H54 (cell line): ENCODE measurements around the gene ARID1B.

Source experiments
- DNase-seq: peaks from one replicate; pipeline ENCODE4 v3.0.0; 2011; ENCODE audit warnings: low spot score, mixed read lengths; ENCODE audit not compliant: insufficient read length
- FAIRE-seq: peaks from 3 replicates; lab custom pipeline; 2011; peaks lifted over from hg19 to GRCh38; lab: Jason Lieb, UNC
- POLR2A ChIP-seq: IDR thresholded peaks from 2 replicates; pipeline ENCODE4 v1.6.1; 2011; ENCODE audit warnings: low read depth, mild to moderate bottlenecking, low read length

Gene ARID1B

GRCh38 chr6:156776840-156777576, at the start of gene ARID1B:
Gene ARID1B, plus strand, starts transcription at chr6:156777378. Its CDS starts 303 bp downstream, at chr6:156777681.
- DNase-seq: peak; percentile 61
- peak; percentile 25; the same call in 1 of the 2 replicates for TF ChIP-seq POLR2A
- no peak for FAIRE-seq

DNA sequence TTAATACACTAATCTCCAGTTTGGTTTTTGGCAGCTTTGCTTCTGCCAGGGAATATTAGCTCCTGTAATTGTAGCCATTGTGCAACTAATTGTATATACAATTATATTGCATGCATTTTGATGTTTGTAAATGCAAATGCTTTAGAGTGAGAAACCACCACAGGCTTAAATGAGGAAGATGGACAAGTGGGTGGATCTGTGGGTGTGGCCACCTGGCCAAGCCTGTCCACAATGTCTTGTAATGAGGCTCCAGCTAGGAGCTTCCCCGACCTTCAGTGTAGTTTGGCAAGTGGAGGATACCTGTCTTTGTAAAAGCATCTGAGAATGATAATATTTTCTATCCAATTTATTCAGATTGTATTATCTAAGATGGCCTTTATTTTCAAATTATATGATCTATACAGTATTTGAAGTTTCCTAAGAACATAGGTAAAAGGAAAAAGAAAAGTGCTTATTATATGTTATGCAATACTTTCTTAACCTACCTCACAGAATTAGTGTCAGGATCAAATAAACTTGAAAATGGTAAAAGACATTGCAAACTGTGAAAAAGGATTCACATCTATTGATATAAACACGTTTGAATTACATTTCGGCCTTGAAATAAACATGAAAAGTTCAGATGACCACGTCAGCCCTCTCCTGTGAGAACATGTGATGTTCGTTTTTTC, 49.3 kb upstream of the ARID1B start:
- no peak for TF ChIP-seq POLR2A
- no peak for FAIRE-seq
- DNase-seq: no peak

- no peak for TF ChIP-seq POLR2A
- DNase-seq: peak; percentile 3
- FAIRE-seq: no peak
These were observed 47.9 kb upstream of the ARID1B start for GRCh38 chr6:156729248-156729647.

DNA sequence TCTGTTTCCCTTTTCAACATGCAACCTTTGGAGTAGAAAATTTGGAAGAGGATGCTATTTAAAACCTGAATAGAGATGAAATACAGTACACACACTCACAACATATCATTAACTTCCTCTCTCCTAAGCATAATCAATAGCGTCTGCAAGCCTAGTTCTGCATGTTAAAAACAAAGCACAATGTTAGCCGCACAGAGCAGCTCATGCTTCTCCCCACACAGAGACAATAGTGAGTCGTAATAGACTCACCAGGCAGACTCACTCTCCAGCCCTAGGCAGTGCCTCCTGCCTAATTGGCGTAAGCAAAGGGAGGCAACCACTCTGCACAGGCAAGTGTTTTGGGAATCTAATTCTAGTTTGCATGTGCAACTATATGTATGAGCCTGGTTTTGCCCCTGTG, 45.8 kb upstream of the ARID1B start:
- no peak for TF ChIP-seq POLR2A
- FAIRE-seq (no peak), DNase-seq (peak; percentile 4)

DNA sequence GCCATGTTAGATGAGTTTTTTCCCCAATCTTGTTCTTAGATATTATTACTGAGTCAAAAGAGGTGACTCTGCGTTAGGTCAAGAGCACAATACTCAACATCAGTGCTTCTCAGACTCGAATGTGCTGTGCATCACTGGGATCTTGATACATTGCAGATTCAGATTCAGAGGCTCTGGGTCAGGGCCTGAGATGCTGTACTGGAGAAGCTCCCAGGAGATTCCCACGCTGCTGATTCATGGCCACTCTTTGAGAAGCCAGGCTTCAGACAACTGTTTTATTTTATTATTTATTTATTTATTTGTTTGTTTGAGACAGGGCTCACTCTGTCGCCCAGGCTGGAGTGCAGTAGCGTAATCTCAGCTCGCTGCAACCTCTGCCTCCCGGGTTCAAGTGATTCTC, 41.4 kb upstream of the ARID1B start:
- no peak for DNase-seq
- no peak for TF ChIP-seq POLR2A
- FAIRE-seq: no peak

DNA sequence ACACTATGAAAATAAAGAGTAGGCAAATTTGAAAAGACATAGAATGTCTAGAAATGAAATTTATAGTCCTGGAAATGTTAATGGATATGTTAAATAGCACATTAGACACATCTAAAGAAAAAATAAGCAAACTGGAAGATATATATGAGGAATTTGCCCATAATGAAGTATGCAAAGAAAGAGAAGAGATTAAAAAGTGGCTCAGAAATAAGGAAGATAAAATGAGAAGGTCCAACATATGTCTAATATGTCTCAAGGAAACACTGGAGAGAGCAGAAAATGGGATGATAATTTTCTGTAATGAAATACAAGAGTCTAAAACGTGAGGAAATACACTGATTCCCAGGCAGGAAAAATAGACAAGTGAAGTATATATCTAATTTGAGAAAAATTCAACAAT, 36.6 kb upstream of the ARID1B start:
- TF ChIP-seq POLR2A: no peak
- DNase-seq (no peak), FAIRE-seq (no peak)

- FAIRE-seq (no peak), DNase-seq (no peak)
- no peak for TF ChIP-seq POLR2A
These were observed 35.7 kb upstream of the ARID1B start for GRCh38 chr6:156741287-156742073.

- TF ChIP-seq POLR2A: no peak
- FAIRE-seq: no peak
- DNase-seq: no peak
These were observed 29.5 kb upstream of the ARID1B start for GRCh38 chr6:156747715-156748114.

- TF ChIP-seq POLR2A: no peak
- FAIRE-seq: no peak
- DNase-seq: no peak
These were observed 28.7 kb upstream of the ARID1B start for GRCh38 chr6:156748504-156748903.

DNA sequence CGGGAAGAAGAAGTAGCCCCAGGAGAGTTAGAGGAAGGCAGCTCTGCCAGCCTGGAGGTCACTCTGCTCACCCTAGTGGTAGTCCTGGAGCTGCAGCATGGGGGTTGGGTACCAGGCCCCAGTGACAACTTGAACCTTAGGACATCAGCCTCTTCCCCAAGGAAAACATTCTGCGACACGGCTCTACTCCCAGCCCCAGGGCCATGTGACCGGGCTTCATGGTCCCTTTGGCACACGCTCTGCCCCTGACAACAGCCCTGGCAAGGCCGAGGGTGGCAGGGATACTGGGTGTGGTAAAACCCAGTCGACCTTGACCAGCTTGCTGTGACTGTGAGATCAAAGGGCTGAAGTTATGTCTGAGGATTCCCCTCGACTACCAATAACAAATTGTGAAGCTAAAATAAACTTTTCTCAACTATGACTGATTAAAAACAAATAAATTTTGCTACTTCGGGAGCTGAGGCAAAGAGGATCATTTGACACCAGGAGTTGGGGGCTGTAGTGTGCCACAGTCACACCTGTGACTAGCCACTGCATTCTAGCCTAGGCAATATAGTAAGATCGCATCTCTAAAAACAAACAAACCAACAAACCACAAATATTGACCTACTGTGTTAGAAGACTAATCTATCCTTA, 24.4 kb upstream of the ARID1B start:
- FAIRE-seq: no peak
- DNase-seq: no peak
- TF ChIP-seq POLR2A: no peak

- DNase-seq (no peak), FAIRE-seq (no peak)
- no peak for TF ChIP-seq POLR2A
These were observed 20.3 kb upstream of the ARID1B start for GRCh38 chr6:156756630-156757610.

DNA sequence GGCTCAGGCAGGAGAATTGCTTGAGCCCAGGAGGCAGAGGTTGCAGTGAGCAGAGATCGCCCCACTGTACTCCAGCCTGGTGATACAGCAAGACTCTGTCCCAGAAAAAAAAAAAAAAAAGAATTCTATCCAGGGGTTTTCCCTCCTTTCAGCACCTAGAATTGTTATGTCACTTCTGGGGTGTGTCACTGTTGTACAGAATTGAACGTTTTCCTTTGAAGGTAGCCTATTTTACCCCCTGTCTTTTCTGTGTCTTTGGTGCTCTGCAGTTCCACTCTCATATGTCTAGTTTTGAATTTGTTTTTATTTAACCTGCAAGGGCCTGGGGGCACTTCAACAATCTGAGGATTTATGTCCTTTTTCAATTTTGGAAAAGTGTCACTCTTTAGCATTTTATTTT, 19.3 kb upstream of the ARID1B start:
- FAIRE-seq (no peak), DNase-seq (no peak)
- TF ChIP-seq POLR2A: no peak
